Right cardiac atrium (tissue), 5 donors: Measurements from ENCODE around the gene PARD6A. TPM values are rescaled to one million over a fixed set of nuclear protein-coding genes. Genes with fewer than 3 reads are reported as not detected.

Source experiments
- polyA plus RNA-seq: library from polyadenylated mRNA; stranded (reverse); fragments of 200-250 nt; gene quantifications from one replicate; pipeline ENCODE4 v1.2.3, GENCODE V29; 2013
- total RNA-seq, 4 donors: library from RNA; stranded (reverse); fragmentation: NEBNext Ultra II Directional; extraction: Animal tissue kit (Norgen Biotek cat#: 25700); gene quantifications; one replicate each; pipeline ENCODE4 v1.2.1, GENCODE V29; 2021
- donor health status: healthy with polysubstance abuse.
- donor health status: DM: no; HTN: yes; CAD: no.
- donor health status: DM: no; HTN: no; CAD: no.
- donor health status: DM: no; HTN: yes; CAD: no; lungs with severe emphysema.
- donor health status: DM: yes; HTN: yes; CAD: no.

PARD6A gene
- total and polyA plus RNA-seq, 5 donors: 3.1 to 3.5 (median 3.5) TPM

Other genes with a start within 250 kb of the PARD6A start
- gene ZDHHC1, start 244.5 kb upstream of the PARD6A start, total RNA-seq: 10 to 100 TPM in 1 of 4 donors, 1 to 10 TPM in 3; 6.4 to 10.4 (median 6.4) TPM
- gene ZDHHC1, start 244.5 kb upstream of the PARD6A start, polyA plus RNA-seq: 5.2 TPM
- gene HSD11B2, start 229.8 kb upstream of the PARD6A start, total RNA-seq: 1 to 10 TPM in 1 of 4 donors, under 1 TPM in 3; 0.42 to 1.6 (median 0.64) TPM
- gene HSD11B2, start 229.8 kb upstream of the PARD6A start, polyA plus RNA-seq: 0.38 TPM
- 10 to 100 TPM; 64.1 to 79.4 (median 68.2) TPM for gene ATP6V0D1, start 179.8 kb upstream of the PARD6A start, total RNA-seq
- gene ATP6V0D1, start 179.8 kb upstream of the PARD6A start, polyA plus RNA-seq: 44.6 TPM
- not detected for gene AGRP, start 177.4 kb upstream of the PARD6A start, total RNA-seq
- gene AGRP, start 177.4 kb upstream of the PARD6A start, polyA plus RNA-seq: not detected
- gene RIPOR1, start 132.1 kb upstream of the PARD6A start, total RNA-seq: 10 to 100 TPM; 76.2 to 86.6 (median 83.7) TPM
- gene RIPOR1, start 132.1 kb upstream of the PARD6A start, polyA plus RNA-seq: 43.8 TPM
- 10 to 100 TPM; 24.2 to 30.5 (median 28.6) TPM for gene CTCF, start 98.4 kb upstream of the PARD6A start, total RNA-seq
- 17.5 TPM for gene CTCF, start 98.4 kb upstream of the PARD6A start, polyA plus RNA-seq
- 1 to 10 TPM in 2 of 4 donors, under 1 TPM in 2; 0.65 to 1.2 (median 1.0) TPM for gene CARMIL2, start 15.8 kb upstream of the PARD6A start, total RNA-seq
- gene CARMIL2, start 15.8 kb upstream of the PARD6A start, polyA plus RNA-seq: 0.66 TPM
- 10 to 100 TPM in 2 of 4 donors, 1 to 10 TPM in 2; 7.9 to 10.9 (median 9.4) TPM for gene ACD, start 700 bp upstream of the PARD6A start, total RNA-seq
- gene ACD, start 700 bp upstream of the PARD6A start, polyA plus RNA-seq: 9.9 TPM
- 10 to 100 TPM in 2 of 4 donors, 1 to 10 TPM in 2; 8.6 to 11.1 (median 9.5) TPM for gene ENKD1, start 5.8 kb downstream of the PARD6A start, total RNA-seq
- 12.9 TPM for gene ENKD1, start 5.8 kb downstream of the PARD6A start, polyA plus RNA-seq
- gene C16orf86, start 5.9 kb downstream of the PARD6A start, total RNA-seq: 1 to 10 TPM; 3.9 to 6.2 (median 4.9) TPM
- 6.0 TPM for gene C16orf86, start 5.9 kb downstream of the PARD6A start, polyA plus RNA-seq
- 1 to 10 TPM; 8.2 to 9.9 (median 8.6) TPM for gene GFOD2, start 58.4 kb downstream of the PARD6A start, total RNA-seq
- 8.1 TPM for gene GFOD2, start 58.4 kb downstream of the PARD6A start, polyA plus RNA-seq
- gene RANBP10, start 145.6 kb downstream of the PARD6A start, total RNA-seq: 10 to 100 TPM; 11.1 to 16.3 (median 12.4) TPM
- gene RANBP10, start 145.6 kb downstream of the PARD6A start, polyA plus RNA-seq: 6.9 TPM
- under 1 TPM; 0.56 to 0.94 (median 0.79) TPM for gene TSNAXIP1, start 145.9 kb downstream of the PARD6A start, total RNA-seq
- 1.1 TPM for gene TSNAXIP1, start 145.9 kb downstream of the PARD6A start, polyA plus RNA-seq
- 10 to 100 TPM; 27.5 to 34.0 (median 32.0) TPM for gene THAP11, start 181.4 kb downstream of the PARD6A start, total RNA-seq
- 20.8 TPM for gene THAP11, start 181.4 kb downstream of the PARD6A start, polyA plus RNA-seq
- gene NUTF2, start 186.0 kb downstream of the PARD6A start, total RNA-seq: 10 to 100 TPM; 66.6 to 80.7 (median 68.2) TPM
- gene NUTF2, start 186.0 kb downstream of the PARD6A start, polyA plus RNA-seq: 125 TPM
- 10 to 100 TPM; 24.3 to 29.0 (median 27.4) TPM for gene CENPT, start 186.7 kb downstream of the PARD6A start, total RNA-seq
- gene CENPT, start 186.7 kb downstream of the PARD6A start, polyA plus RNA-seq: 26.7 TPM
- gene EDC4, start 212.1 kb downstream of the PARD6A start, total RNA-seq: 10 to 100 TPM; 29.7 to 35.6 (median 31.9) TPM
- gene EDC4, start 212.1 kb downstream of the PARD6A start, polyA plus RNA-seq: 21.7 TPM
- under 1 TPM in 1 of 4 donors, not detected in 3; 0.53 TPM for gene NRN1L, start 223.9 kb downstream of the PARD6A start, total RNA-seq
- 0.41 TPM for gene NRN1L, start 223.9 kb downstream of the PARD6A start, polyA plus RNA-seq
- gene PSKH1, start 232.3 kb downstream of the PARD6A start, total RNA-seq: 10 to 100 TPM; 23.8 to 31.1 (median 27.0) TPM
- gene PSKH1, start 232.3 kb downstream of the PARD6A start, polyA plus RNA-seq: 26.8 TPM